Parathyroid adenoma (tissue), 2 donors: ENCODE measurements around the gene C19orf44.

ENCODE experiments used
- H2AFZ ChIP-seq: fragments of 300-600 bp; sonication (generic); one replicate; pipeline ENCODE4 v1.7.0; 2017; ENCODE audit warnings: antibody characterized with exemption, mild to moderate bottlenecking
- H3K27ac ChIP-seq: fragments of 300-600 bp; sonication (generic); one replicate; pipeline ENCODE4 v1.7.0; 2017
- H3K27me3 ChIP-seq: fragments of 300-600 bp; sonication (generic); one replicate; pipeline ENCODE4 v1.7.0; 2017; ENCODE audit warnings: low read length; ENCODE audit not compliant: control insufficient read depth, insufficient read depth
- H3K36me3 ChIP-seq: fragments of 300-600 bp; sonication (generic); one replicate; pipeline ENCODE4 v1.7.0; 2017; ENCODE audit warnings: low read length; ENCODE audit not compliant: control insufficient read depth, insufficient read depth
- H3K4me1 ChIP-seq: fragments of 300-600 bp; sonication (generic); one replicate; pipeline ENCODE4 v1.7.0; 2017; ENCODE audit warnings: control low read depth
- H3K4me2 ChIP-seq: fragments of 300-600 bp; sonication (generic); one replicate; pipeline ENCODE4 v1.7.0; 2017; ENCODE audit warnings: low read length
- H3K4me3 ChIP-seq: fragments of 300-600 bp; sonication (generic); one replicate; pipeline ENCODE4 v1.7.0; 2017; ENCODE audit warnings: low read depth, low read length
- H3K79me2 ChIP-seq: fragments of 300-600 bp; sonication (generic); one replicate; pipeline ENCODE4 v1.7.0; 2017; ENCODE audit warnings: control low read depth
- H3K9ac ChIP-seq: fragments of 300-600 bp; sonication (generic); one replicate; pipeline ENCODE4 v1.7.0; 2017; ENCODE audit warnings: mild to moderate bottlenecking
- H3K9me3 ChIP-seq: fragments of 300-600 bp; sonication (generic); one replicate; pipeline ENCODE4 v1.7.0; 2017; ENCODE audit warnings: low read length; ENCODE audit not compliant: control insufficient read depth
- TF ChIP-seq, protein P1 (sequence below): fragments of 300-600 bp; sonication (generic); IDR thresholded peaks from one replicate; pipeline ENCODE4 v1.7.0; 2017; ENCODE audit warnings: antibody characterized with exemption, mild to moderate bottlenecking
- donor health status: primary hyperparathyroidism.

Gene C19orf44

GRCh38 chr19:16519230-16519687 lies 23.1 kb downstream of the C19orf44 start:
- Histone ChIP-seq H3K36me3 (no peaks in the 10 kb centered on the region), H3K9me3 (no peaks in the 10 kb centered on the region), H3K4me3 (no peak overlapping the region), H3K4me2 (no peak overlapping the region), H2AFZ (no peak overlapping the region), H3K27me3 (no peaks in the 10 kb centered on the region), H3K79me2 (peaks cover 2% of the 10 kb centered on the region), H3K27ac (no peak overlapping the region), H3K9ac (no peak overlapping the region), H3K4me1 (no peaks in the 10 kb centered on the region)
- TF ChIP-seq, protein P1, sequence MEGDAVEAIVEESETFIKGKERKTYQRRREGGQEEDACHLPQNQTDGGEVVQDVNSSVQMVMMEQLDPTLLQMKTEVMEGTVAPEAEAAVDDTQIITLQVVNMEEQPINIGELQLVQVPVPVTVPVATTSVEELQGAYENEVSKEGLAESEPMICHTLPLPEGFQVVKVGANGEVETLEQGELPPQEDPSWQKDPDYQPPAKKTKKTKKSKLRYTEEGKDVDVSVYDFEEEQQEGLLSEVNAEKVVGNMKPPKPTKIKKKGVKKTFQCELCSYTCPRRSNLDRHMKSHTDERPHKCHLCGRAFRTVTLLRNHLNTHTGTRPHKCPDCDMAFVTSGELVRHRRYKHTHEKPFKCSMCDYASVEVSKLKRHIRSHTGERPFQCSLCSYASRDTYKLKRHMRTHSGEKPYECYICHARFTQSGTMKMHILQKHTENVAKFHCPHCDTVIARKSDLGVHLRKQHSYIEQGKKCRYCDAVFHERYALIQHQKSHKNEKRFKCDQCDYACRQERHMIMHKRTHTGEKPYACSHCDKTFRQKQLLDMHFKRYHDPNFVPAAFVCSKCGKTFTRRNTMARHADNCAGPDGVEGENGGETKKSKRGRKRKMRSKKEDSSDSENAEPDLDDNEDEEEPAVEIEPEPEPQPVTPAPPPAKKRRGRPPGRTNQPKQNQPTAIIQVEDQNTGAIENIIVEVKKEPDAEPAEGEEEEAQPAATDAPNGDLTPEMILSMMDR = no peak

DNA sequence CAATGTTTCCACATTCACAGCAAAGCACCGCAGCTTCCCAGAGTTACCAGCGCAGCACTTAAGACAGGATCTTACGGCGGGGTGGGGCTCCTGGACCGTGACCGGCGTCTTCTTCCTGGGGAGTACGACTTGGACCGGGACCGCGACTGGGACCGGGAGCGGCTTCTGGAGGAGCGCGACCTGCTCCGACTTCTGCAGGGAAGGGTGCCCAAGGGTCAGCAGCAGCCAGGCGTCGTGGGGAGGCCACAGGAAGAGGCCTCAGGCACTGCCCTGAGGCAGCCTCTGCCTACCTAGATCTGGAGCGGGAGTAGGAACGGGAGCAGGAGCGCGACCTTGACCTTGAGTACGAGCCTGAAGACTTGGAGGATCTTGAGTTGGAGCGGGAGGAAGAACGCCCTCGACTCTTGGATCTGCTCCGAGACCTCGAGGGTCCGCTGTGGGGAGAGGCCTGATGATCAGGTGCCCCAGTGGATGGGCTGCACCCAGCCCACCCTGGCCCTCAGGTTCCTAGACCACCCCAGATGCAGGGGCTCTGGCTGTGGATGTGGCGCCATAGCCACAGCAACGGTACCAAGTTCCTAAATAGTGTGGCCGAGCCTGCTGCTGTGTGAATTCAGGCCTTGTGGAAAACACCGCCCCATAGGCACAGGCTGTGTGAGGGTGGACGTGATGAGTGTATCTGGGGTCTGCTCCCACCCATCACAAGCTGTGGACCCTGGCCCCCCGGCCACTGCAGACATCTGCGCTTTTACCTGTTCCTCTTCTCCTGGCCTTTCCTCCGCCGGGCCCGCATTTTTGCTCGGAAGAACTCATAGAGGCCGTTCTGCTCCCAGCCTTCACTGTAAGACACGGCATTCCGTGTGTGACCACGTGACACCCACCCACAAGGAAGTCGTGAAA lies 24.1 kb downstream of the C19orf44 start:
- Histone ChIP-seq H2AFZ (no peak overlapping the region), H3K9me3 (no peaks in the 10 kb centered on the region), H3K4me2 (no peak overlapping the region), H3K4me3 (no peak overlapping the region), H3K27me3 (no peaks in the 10 kb centered on the region), H3K36me3 (no peaks in the 10 kb centered on the region), H3K27ac (no peak overlapping the region), H3K9ac (no peak overlapping the region), H3K79me2 (peaks cover 2% of the 10 kb centered on the region), H3K4me1 (no peaks in the 10 kb centered on the region)
- TF ChIP-seq, protein P1 = no peak

DNA sequence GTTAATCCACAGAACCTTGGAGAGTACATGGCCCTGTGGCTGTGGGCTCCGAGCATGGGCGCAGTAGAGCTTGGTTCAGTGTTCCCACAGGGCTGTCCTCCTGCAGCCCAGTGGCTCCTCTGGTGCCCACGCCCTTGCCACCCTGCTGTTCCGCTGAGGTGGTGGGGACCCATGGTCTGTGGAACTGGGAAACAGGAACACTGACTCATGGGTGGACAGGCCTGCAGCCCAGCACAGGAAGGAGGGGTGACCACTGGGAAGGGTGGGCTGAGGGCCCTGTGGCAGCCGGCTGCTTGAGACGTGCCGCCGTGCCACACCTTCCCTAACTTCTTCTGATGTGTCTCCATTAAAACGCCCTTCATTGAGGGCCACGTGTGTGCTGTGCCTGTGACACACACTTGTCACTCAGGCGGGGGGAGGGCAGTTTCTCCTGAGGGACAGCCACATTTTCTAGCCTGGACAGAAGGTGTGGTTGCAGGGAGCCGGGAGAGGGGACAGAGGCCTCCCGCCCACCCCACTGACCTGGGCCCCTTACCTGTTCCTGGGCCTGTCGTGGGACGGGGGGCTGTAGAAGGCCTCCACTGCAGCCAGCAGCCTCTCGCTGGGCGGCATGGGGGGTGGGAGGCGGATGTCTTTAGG lies 24.9 kb downstream of the C19orf44 start:
- H3K4me2 ChIP-seq = no peak overlapping the region
- no peak overlapping the region for H3K9ac ChIP-seq
- no peaks in the 10 kb centered on the region for H3K9me3 ChIP-seq
- no peak overlapping the region for H2AFZ ChIP-seq
- H3K36me3 ChIP-seq = no peaks in the 10 kb centered on the region
- H3K4me3 ChIP-seq = no peak overlapping the region
- H3K4me1 ChIP-seq = no peaks in the 10 kb centered on the region
- TF ChIP-seq, protein P1 = no peak
- H3K27ac ChIP-seq = no peak overlapping the region
- peaks cover 2% of the 10 kb centered on the region for H3K79me2 ChIP-seq
- H3K27me3 ChIP-seq = no peaks in the 10 kb centered on the region

- no peaks in the 10 kb centered on the region for H3K36me3 ChIP-seq
These were observed 25.6 kb downstream of the C19orf44 start for GRCh38 chr19:16521715-16522289.

More at GRCh38 chr19:16521715-16522289, 25.6 kb downstream of the C19orf44 start:
- Histone ChIP-seq H3K79me2 (peaks cover 2% of the 10 kb centered on the region), H3K27me3 (no peaks in the 10 kb centered on the region), H3K9ac (no peak overlapping the region), H2AFZ (no peak overlapping the region), H3K4me2 (no peak overlapping the region), H3K27ac (no peak overlapping the region), H3K9me3 (no peaks in the 10 kb centered on the region), H3K4me1 (peaks cover 2% of the 10 kb centered on the region), H3K4me3 (no peak overlapping the region)
- TF ChIP-seq, protein P1 = no peak
